GM23338 (cell line): ENCODE measurements around the gene GSPT2. TPM values are rescaled to one million over a fixed set of nuclear protein-coding genes. Genes with fewer than 3 reads are reported as not detected.
A peak's percentile ranks its signal among the peaks of the same experiment; 100 is the strongest.

ENCODE experiments used
- ATAC-seq: fragments of 200-7000 bp; cut with Tn5 transposase; 3 replicates; pipeline ENCODE4 v1.9.1; 2020
- DNase-seq: peaks from one replicate; pipeline ENCODE4 v3.0.0-alpha.2; 2015; ENCODE audit warnings: low spot score
- H2AFZ ChIP-seq: fragments of 200-600 bp; sonication (generic); 2 replicates; pipeline ENCODE4 v1.8.0; 2016; ENCODE audit warnings: antibody characterized with exemption, mild to moderate bottlenecking, moderate library complexity
- H3F3A ChIP-seq: fragments of 200-600 bp; sonication (generic); replicated peaks from 2 replicates; pipeline ENCODE4 v1.8.0; 2017; ENCODE audit warnings: antibody characterized with exemption, mixed run types, low read depth
- H3K27ac ChIP-seq: fragments of 200-600 bp; sonication (generic); 2 replicates; pipeline ENCODE4 v1.6.1; 2016; ENCODE audit warnings: low read depth
- H3K27me3 ChIP-seq: fragments of 200-600 bp; sonication (generic); 2 replicates; pipeline ENCODE4 v1.8.0; 2016; ENCODE audit warnings: mild to moderate bottlenecking, mixed run types, moderate library complexity; ENCODE audit not compliant: insufficient read depth
- H3K36me3 ChIP-seq: fragments of 200-600 bp; sonication (generic); 2 replicates; pipeline ENCODE4 v1.8.0; 2016; ENCODE audit warnings: mild to moderate bottlenecking; ENCODE audit not compliant: insufficient read depth
- H3K4me1 ChIP-seq: fragments of 200-600 bp; sonication (generic); 2 replicates; pipeline ENCODE4 v1.8.0; 2016; ENCODE audit warnings: mild to moderate bottlenecking, moderate library complexity; ENCODE audit not compliant: insufficient read depth
- H3K4me2 ChIP-seq: fragments of 200-600 bp; sonication (generic); 2 replicates; pipeline ENCODE4 v1.7.1; 2017; ENCODE audit warnings: mixed run types
- H3K4me3 ChIP-seq: fragments of 200-600 bp; sonication (generic); 2 replicates; pipeline ENCODE4 v1.6.1; 2016; ENCODE audit warnings: mixed run types
- H3K79me2 ChIP-seq: fragments of 200-600 bp; sonication (generic); replicated peaks from 2 replicates; pipeline ENCODE4 v1.8.0; 2017; ENCODE audit warnings: mild to moderate bottlenecking; ENCODE audit not compliant: insufficient read depth
- H3K9me2 ChIP-seq: fragments of 200-600 bp; sonication (generic); 2 replicates; pipeline ENCODE4 v1.8.0; 2017; ENCODE audit not compliant: insufficient read depth
- H4K20me1 ChIP-seq: fragments of 200-600 bp; sonication (generic); replicated peaks from 2 replicates; pipeline ENCODE4 v1.8.0; 2017; ENCODE audit warnings: mild to moderate bottlenecking; ENCODE audit not compliant: insufficient read depth
- H3K27ac Mint-ChIP-seq: 2 replicates; pipeline ENCODE4 v1.8.0; 2020; ENCODE audit warnings: inconsistent platforms, mild to moderate bottlenecking, moderate library complexity, mixed read lengths
- H3K27me3 Mint-ChIP-seq: 3 replicates; pipeline ENCODE4 v1.8.0; 2022; ENCODE audit warnings: low read depth, mild to moderate bottlenecking, moderate library complexity, mixed read lengths, inconsistent platforms; ENCODE audit not compliant: insufficient read depth, poor library complexity
- H3K36me3 Mint-ChIP-seq: 3 replicates; pipeline ENCODE4 v1.8.0; 2021; ENCODE audit warnings: low read depth, mild to moderate bottlenecking, inconsistent platforms, moderate library complexity, mixed read lengths
- H3K4me1 Mint-ChIP-seq: 3 replicates; pipeline ENCODE4 v1.8.0; 2020; ENCODE audit warnings: mild to moderate bottlenecking, inconsistent platforms, mixed read lengths
- H3K4me3 Mint-ChIP-seq: 3 replicates; pipeline ENCODE4 v1.8.0; 2021; ENCODE audit warnings: moderate library complexity, mild to moderate bottlenecking, inconsistent platforms, mixed read lengths
- H3K9me3 Mint-ChIP-seq: 3 replicates; pipeline ENCODE4 v1.8.0; 2020; ENCODE audit warnings: moderate library complexity, mild to moderate bottlenecking, inconsistent platforms, mixed read lengths
- CREB1 ChIP-seq: fragments of 250-450 bp; sonication (Bioruptor Pico); IDR thresholded peaks from 2 replicates; pipeline ENCODE4 v1.5.0; 2020; ENCODE audit warnings: low read depth, mild to moderate bottlenecking, moderate library complexity
- EZH2 ChIP-seq: fragments of 200-600 bp; sonication (generic); IDR thresholded peaks from one replicate; pipeline ENCODE4 v1.8.0; 2017; ENCODE audit warnings: antibody characterized with exemption, mild to moderate bottlenecking, low read depth; ENCODE audit not compliant: unreplicated experiment
- JUNB ChIP-seq: IDR thresholded peaks from one replicate; pipeline ENCODE4 v1.6.1; 2016; ENCODE audit warnings: antibody characterized with exemption; ENCODE audit not compliant: unreplicated experiment
- NANOG ChIP-seq: IDR thresholded peaks from 2 replicates; pipeline ENCODE4 v1.6.1; 2016; ENCODE audit warnings: antibody characterized with exemption, borderline replicate concordance
- POLR2AphosphoS5 ChIP-seq: IDR thresholded peaks from 2 replicates; pipeline ENCODE4 v1.6.1; 2016; ENCODE audit warnings: antibody characterized with exemption, low read depth
- STAT1 ChIP-seq: IDR thresholded peaks from one replicate; pipeline ENCODE4 v1.6.1; 2016; ENCODE audit warnings: antibody characterized with exemption; ENCODE audit not compliant: unreplicated experiment
- ZNF114 ChIP-seq: fragments of 250-450 bp; sonication (Bioruptor Pico); IDR thresholded peaks from 2 replicates; pipeline ENCODE4 v1.5.0; 2020; ENCODE audit warnings: mild to moderate bottlenecking, moderate library complexity
- ZNF331 ChIP-seq: fragments of 250-450 bp; sonication (Bioruptor Pico); IDR thresholded peaks from 2 replicates; pipeline ENCODE4 v1.5.0; 2020; ENCODE audit warnings: low read depth, mild to moderate bottlenecking, moderate library complexity
- polyA plus RNA-seq: library from polyadenylated mRNA; unstranded; fragments of >200 nt; fragmentation: Nextera tagmentation; extraction: Ambion mirVana; gene quantifications from 2 replicates; pipeline ENCODE4 v1.2.1, GENCODE V29; 2016
- total RNA-seq: library from RNA; depleted of rRNA; stranded (reverse); fragments of >200 nt; shearing (Covaris generic); gene quantifications from 2 replicates; pipeline ENCODE4 v1.2.3, GENCODE V29; 2014
- TF ChIP-seq, protein P1 (sequence below): IDR thresholded peaks from one replicate; pipeline ENCODE4 v1.6.1; 2018; ENCODE audit warnings: antibody characterized with exemption; ENCODE audit not compliant: unreplicated experiment
- TF ChIP-seq, protein P2 (sequence below): IDR thresholded peaks from 2 replicates; pipeline ENCODE4 v1.6.1; 2016; ENCODE audit warnings: antibody characterized with exemption
- TF ChIP-seq, protein P3 (sequence below): fragments of 250-450 bp; sonication (Bioruptor Pico); IDR thresholded peaks from 2 replicates; pipeline ENCODE4 v1.5.0; 2020; ENCODE audit warnings: mild to moderate bottlenecking, moderate library complexity
- TF ChIP-seq, protein P4 (sequence below), 2 experiments: fragments of 200-600 bp in 1 of 2; sonication (generic) in 1 of 2; conservative IDR thresholded peaks; 2 replicates each; pipeline versions ENCODE4 v1.5.1 to v1.6.1; 2016 to 2017; ENCODE audit warnings: antibody characterized with exemption in 2 of 2, low read depth in 2 of 2, mild to moderate bottlenecking in 2 of 2, moderate library complexity in 1 of 2

Gene GSPT2
- total and polyA plus RNA-seq, 2 experiments from 2014 or later, result 19.5 to 26.2 TPM

DNA sequence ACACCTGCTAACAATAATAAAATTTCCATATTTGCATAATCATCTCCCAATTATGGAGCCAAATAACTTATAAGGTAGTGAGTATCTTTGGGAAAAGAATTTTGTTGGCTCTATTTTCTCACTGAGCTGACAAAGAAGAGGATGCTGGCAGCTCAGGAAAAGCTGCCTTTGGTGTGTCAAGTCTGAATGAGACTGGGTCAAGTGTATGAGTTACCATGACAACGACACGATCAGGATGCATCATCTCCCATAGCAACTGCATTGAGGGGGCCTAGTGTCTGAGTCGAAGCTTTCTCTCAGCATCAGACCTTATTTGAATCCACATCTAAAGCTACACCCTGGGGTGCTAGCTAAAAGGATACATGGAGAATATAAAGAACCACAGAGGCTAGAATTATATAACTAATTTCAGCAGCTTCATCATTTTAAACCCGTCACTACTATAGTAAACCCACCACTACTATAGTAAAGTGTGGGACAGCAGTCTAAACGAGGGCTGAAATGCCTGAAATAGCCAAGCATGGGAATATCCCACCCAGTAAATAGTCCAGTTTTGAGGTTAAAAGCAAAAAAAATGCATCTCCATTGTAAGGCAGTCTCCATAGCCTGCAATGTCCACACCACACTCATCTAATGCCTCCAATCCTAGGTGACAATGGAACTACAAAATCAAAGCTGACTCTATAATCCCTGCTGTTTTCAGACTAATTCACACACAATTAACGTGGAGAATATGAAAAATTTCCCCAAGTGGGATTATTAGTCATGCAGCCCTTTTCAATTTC lies 16.0 kb downstream of the GSPT2 start:
- Mint-ChIP-seq H3K27ac (no peak overlapping the region), H3K9me3 (no peaks in the 10 kb centered on the region), H3K27me3 (no peaks in the 10 kb centered on the region), H3K36me3 (no peaks in the 10 kb centered on the region), H3K4me3 (no peak overlapping the region), H3K4me1 (no peaks in the 10 kb centered on the region)
- H2AFZ ChIP-seq, result no peak overlapping the region
- no peaks in the 10 kb centered on the region for H4K20me1 ChIP-seq
- H3K4me1 ChIP-seq, result no peaks in the 10 kb centered on the region
- H3K27ac ChIP-seq, result no peak overlapping the region
- DNase-seq, result peak; percentile 67
- no peaks in the 10 kb centered on the region for H3K79me2 ChIP-seq
- H3K36me3 ChIP-seq, result no peaks in the 10 kb centered on the region
- H3K4me3 ChIP-seq, result no peak overlapping the region
- no peak overlapping the region for H3K4me2 ChIP-seq
- TF ChIP-seq EZH2 (no peak), ZNF331 (CRISPR knock-in tag) (no peak), NANOG (no peak), POLR2AphosphoS5 (no peak), STAT1 (no peak), JUNB (no peak), ZNF114 (CRISPR knock-in tag) (no peak), CREB1 (CRISPR knock-in tag) (no peak)
- TF ChIP-seq, protein P1, sequence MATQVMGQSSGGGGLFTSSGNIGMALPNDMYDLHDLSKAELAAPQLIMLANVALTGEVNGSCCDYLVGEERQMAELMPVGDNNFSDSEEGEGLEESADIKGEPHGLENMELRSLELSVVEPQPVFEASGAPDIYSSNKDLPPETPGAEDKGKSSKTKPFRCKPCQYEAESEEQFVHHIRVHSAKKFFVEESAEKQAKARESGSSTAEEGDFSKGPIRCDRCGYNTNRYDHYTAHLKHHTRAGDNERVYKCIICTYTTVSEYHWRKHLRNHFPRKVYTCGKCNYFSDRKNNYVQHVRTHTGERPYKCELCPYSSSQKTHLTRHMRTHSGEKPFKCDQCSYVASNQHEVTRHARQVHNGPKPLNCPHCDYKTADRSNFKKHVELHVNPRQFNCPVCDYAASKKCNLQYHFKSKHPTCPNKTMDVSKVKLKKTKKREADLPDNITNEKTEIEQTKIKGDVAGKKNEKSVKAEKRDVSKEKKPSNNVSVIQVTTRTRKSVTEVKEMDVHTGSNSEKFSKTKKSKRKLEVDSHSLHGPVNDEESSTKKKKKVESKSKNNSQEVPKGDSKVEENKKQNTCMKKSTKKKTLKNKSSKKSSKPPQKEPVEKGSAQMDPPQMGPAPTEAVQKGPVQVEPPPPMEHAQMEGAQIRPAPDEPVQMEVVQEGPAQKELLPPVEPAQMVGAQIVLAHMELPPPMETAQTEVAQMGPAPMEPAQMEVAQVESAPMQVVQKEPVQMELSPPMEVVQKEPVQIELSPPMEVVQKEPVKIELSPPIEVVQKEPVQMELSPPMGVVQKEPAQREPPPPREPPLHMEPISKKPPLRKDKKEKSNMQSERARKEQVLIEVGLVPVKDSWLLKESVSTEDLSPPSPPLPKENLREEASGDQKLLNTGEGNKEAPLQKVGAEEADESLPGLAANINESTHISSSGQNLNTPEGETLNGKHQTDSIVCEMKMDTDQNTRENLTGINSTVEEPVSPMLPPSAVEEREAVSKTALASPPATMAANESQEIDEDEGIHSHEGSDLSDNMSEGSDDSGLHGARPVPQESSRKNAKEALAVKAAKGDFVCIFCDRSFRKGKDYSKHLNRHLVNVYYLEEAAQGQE, result no peak
- TF ChIP-seq, protein P2, sequence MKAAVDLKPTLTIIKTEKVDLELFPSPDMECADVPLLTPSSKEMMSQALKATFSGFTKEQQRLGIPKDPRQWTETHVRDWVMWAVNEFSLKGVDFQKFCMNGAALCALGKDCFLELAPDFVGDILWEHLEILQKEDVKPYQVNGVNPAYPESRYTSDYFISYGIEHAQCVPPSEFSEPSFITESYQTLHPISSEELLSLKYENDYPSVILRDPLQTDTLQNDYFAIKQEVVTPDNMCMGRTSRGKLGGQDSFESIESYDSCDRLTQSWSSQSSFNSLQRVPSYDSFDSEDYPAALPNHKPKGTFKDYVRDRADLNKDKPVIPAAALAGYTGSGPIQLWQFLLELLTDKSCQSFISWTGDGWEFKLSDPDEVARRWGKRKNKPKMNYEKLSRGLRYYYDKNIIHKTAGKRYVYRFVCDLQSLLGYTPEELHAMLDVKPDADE, result no peak
- TF ChIP-seq, protein P3, sequence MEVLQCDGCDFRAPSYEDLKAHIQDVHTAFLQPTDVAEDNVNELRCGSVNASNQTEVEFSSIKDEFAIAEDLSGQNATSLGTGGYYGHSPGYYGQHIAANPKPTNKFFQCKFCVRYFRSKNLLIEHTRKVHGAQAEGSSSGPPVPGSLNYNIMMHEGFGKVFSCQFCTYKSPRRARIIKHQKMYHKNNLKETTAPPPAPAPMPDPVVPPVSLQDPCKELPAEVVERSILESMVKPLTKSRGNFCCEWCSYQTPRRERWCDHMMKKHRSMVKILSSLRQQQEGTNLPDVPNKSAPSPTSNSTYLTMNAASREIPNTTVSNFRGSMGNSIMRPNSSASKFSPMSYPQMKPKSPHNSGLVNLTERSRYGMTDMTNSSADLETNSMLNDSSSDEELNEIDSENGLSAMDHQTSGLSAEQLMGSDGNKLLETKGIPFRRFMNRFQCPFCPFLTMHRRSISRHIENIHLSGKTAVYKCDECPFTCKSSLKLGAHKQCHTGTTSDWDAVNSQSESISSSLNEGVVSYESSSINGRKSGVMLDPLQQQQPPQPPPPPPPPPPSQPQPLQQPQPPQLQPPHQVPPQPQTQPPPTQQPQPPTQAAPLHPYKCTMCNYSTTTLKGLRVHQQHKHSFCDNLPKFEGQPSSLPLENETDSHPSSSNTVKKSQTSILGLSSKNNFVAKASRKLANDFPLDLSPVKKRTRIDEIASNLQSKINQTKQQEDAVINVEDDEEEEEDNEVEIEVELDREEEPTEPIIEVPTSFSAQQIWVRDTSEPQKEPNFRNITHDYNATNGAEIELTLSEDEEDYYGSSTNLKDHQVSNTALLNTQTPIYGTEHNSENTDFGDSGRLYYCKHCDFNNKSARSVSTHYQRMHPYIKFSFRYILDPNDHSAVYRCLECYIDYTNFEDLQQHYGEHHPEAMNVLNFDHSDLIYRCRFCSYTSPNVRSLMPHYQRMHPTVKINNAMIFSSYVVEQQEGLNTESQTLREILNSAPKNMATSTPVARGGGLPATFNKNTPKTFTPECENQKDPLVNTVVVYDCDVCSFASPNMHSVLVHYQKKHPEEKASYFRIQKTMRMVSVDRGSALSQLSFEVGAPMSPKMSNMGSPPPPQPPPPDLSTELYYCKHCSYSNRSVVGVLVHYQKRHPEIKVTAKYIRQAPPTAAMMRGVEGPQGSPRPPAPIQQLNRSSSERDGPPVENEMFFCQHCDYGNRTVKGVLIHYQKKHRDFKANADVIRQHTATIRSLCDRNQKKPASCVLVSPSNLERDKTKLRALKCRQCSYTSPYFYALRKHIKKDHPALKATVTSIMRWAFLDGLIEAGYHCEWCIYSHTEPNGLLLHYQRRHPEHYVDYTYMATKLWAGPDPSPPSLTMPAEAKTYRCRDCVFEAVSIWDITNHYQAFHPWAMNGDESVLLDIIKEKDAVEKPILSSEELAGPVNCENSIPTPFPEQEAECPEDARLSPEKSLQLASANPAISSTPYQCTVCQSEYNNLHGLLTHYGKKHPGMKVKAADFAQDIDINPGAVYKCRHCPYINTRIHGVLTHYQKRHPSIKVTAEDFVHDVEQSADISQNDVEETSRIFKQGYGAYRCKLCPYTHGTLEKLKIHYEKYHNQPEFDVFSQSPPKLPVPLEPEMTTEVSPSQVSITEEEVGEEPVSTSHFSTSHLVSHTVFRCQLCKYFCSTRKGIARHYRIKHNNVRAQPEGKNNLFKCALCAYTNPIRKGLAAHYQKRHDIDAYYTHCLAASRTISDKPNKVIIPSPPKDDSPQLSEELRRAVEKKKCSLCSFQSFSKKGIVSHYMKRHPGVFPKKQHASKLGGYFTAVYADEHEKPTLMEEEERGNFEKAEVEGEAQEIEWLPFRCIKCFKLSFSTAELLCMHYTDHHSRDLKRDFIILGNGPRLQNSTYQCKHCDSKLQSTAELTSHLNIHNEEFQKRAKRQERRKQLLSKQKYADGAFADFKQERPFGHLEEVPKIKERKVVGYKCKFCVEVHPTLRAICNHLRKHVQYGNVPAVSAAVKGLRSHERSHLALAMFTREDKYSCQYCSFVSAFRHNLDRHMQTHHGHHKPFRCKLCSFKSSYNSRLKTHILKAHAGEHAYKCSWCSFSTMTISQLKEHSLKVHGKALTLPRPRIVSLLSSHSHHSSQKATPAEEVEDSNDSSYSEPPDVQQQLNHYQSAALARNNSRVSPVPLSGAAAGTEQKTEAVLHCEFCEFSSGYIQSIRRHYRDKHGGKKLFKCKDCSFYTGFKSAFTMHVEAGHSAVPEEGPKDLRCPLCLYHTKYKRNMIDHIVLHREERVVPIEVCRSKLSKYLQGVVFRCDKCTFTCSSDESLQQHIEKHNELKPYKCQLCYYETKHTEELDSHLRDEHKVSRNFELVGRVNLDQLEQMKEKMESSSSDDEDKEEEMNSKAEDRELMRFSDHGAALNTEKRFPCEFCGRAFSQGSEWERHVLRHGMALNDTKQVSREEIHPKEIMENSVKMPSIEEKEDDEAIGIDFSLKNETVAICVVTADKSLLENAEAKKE (CRISPR knock-in tag), result no peak
- TF ChIP-seq, protein P4, sequence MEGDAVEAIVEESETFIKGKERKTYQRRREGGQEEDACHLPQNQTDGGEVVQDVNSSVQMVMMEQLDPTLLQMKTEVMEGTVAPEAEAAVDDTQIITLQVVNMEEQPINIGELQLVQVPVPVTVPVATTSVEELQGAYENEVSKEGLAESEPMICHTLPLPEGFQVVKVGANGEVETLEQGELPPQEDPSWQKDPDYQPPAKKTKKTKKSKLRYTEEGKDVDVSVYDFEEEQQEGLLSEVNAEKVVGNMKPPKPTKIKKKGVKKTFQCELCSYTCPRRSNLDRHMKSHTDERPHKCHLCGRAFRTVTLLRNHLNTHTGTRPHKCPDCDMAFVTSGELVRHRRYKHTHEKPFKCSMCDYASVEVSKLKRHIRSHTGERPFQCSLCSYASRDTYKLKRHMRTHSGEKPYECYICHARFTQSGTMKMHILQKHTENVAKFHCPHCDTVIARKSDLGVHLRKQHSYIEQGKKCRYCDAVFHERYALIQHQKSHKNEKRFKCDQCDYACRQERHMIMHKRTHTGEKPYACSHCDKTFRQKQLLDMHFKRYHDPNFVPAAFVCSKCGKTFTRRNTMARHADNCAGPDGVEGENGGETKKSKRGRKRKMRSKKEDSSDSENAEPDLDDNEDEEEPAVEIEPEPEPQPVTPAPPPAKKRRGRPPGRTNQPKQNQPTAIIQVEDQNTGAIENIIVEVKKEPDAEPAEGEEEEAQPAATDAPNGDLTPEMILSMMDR (conservative IDR thresholded peaks at IDR 0.05; ENCODE audit: low read depth in 2 of 2), result no peak
- no peaks in the 10 kb centered on the region for H3F3A ChIP-seq
- no peaks in the 10 kb centered on the region for H3K9me2 ChIP-seq
- no peaks in the 10 kb centered on the region for H3K27me3 ChIP-seq
- no peak; the same call in 2 of the 3 replicates for ATAC-seq
